Osteocyte (in vitro differentiated cells): Measurements from ENCODE around the gene PRPH. TPM values are rescaled to one million over a fixed set of nuclear protein-coding genes. Genes with fewer than 3 reads are reported as not detected.

ENCODE experiments used
- DNase-seq: peaks from one replicate; pipeline ENCODE4 v3.0.0; 2021; ENCODE audit warnings: mixed read lengths; ENCODE audit not compliant: unreplicated experiment; ENCODE audit errors: extremely low spot score
- H3K27ac Mint-ChIP-seq: one replicate; pipeline ENCODE4 v1.8.0; 2021; ENCODE audit warnings: mild to moderate bottlenecking, mixed read lengths; ENCODE audit not compliant: unreplicated experiment
- H3K27me3 Mint-ChIP-seq: one replicate; pipeline ENCODE4 v1.8.0; 2021; ENCODE audit warnings: mixed read lengths; ENCODE audit not compliant: unreplicated experiment
- H3K36me3 Mint-ChIP-seq: one replicate; pipeline ENCODE4 v1.8.0; 2021; ENCODE audit warnings: mixed read lengths; ENCODE audit not compliant: unreplicated experiment
- H3K4me1 Mint-ChIP-seq: one replicate; pipeline ENCODE4 v1.8.0; 2021; ENCODE audit warnings: mixed read lengths; ENCODE audit not compliant: unreplicated experiment
- H3K4me3 Mint-ChIP-seq: one replicate; pipeline ENCODE4 v1.8.0; 2021; ENCODE audit warnings: mild to moderate bottlenecking, moderate library complexity, mixed read lengths; ENCODE audit not compliant: unreplicated experiment
- H3K9me3 Mint-ChIP-seq: one replicate; pipeline ENCODE4 v1.8.0; 2021; ENCODE audit warnings: mixed read lengths; ENCODE audit not compliant: unreplicated experiment
- total RNA-seq: library from RNA; stranded (reverse); gene quantifications from 2 replicates; pipeline ENCODE4 v1.2.1, GENCODE V29; 2021
- TF ChIP-seq, protein P1 (sequence below): fragments of 200-600 bp; sonication (generic); IDR thresholded peaks from 2 replicates; pipeline ENCODE4 v1.5.0; 2021; ENCODE audit warnings: antibody characterized with exemption, mild to moderate bottlenecking, moderate library complexity

PRPH gene
- total RNA-seq, 1 donor from 2014 or later: not detected

DNA sequence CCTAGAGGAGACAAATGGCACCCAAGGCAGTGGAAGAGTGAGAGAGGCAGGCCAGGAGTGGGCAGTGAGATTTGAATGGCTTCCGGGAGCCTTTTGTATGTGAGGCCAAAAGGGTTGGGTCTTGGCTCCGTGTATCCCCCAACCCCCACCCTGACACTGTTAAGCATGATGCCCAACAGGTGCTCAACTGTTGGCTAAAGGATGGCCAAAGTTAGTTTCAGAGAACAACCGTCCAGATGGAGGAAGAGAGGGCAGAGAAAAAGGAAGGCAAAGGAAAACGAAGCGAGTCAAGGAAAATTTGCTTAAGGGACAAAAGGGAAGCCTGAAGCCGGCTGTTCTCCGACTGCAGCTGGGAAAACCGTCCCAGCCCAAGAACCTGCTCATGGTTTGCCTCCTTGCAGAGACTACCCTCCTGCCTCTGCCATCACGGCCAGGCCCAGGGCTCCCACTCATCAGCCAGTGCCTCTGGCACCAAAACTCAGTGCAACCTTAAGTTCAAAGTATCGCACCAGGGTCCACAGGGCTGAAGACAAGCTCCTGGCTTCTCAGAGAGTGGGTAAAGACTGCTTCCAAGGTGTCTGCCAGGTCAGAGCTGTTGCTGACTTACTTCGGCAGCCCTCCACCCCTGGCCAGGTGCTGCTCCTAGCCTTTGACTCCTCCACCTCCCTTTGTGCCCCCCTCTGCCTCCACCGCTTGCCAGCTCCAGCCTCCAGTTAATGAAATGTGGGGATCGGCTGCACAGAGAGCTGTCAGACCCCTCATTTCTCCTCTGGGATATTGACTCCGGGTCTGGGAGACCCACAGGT lies 46.2 kb downstream of the PRPH start:
- H3K27ac Mint-ChIP-seq: no peak overlapping the region
- H3K4me3 Mint-ChIP-seq: no peak overlapping the region
- peaks cover 40% of the 10 kb centered on the region for H3K4me1 Mint-ChIP-seq
- H3K9me3 Mint-ChIP-seq: no peaks in the 10 kb centered on the region
- H3K27me3 Mint-ChIP-seq: peaks cover 38% of the 10 kb centered on the region
- TF ChIP-seq, protein P1, sequence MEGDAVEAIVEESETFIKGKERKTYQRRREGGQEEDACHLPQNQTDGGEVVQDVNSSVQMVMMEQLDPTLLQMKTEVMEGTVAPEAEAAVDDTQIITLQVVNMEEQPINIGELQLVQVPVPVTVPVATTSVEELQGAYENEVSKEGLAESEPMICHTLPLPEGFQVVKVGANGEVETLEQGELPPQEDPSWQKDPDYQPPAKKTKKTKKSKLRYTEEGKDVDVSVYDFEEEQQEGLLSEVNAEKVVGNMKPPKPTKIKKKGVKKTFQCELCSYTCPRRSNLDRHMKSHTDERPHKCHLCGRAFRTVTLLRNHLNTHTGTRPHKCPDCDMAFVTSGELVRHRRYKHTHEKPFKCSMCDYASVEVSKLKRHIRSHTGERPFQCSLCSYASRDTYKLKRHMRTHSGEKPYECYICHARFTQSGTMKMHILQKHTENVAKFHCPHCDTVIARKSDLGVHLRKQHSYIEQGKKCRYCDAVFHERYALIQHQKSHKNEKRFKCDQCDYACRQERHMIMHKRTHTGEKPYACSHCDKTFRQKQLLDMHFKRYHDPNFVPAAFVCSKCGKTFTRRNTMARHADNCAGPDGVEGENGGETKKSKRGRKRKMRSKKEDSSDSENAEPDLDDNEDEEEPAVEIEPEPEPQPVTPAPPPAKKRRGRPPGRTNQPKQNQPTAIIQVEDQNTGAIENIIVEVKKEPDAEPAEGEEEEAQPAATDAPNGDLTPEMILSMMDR: no peak
- DNase-seq: no peak
- no peaks in the 10 kb centered on the region for H3K36me3 Mint-ChIP-seq

DNA sequence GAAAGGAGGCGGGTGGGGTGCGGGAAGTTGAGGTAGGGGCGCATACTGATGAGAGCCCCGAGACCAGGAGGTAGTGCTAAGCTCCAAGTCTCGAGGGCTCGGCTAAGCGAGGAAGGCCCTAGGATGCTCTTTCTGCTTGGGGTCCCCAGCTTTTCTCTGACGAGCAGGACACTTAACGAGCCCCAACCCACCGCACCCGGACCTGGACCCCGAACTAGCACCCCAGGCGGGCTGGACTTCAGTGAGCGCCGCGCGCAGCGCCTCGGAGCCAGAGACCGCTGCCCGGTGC lies 46.8 kb downstream of the PRPH start:
- peak overlapping the region; percentile 42 for H3K4me3 Mint-ChIP-seq
- H3K27ac Mint-ChIP-seq: no peak overlapping the region
- H3K27me3 Mint-ChIP-seq: peaks cover 40% of the 10 kb centered on the region
- no peak for DNase-seq
- TF ChIP-seq, protein P1: no peak
- no peaks in the 10 kb centered on the region for H3K36me3 Mint-ChIP-seq
- no peaks in the 10 kb centered on the region for H3K9me3 Mint-ChIP-seq
- H3K4me1 Mint-ChIP-seq: peaks cover 45% of the 10 kb centered on the region

DNA sequence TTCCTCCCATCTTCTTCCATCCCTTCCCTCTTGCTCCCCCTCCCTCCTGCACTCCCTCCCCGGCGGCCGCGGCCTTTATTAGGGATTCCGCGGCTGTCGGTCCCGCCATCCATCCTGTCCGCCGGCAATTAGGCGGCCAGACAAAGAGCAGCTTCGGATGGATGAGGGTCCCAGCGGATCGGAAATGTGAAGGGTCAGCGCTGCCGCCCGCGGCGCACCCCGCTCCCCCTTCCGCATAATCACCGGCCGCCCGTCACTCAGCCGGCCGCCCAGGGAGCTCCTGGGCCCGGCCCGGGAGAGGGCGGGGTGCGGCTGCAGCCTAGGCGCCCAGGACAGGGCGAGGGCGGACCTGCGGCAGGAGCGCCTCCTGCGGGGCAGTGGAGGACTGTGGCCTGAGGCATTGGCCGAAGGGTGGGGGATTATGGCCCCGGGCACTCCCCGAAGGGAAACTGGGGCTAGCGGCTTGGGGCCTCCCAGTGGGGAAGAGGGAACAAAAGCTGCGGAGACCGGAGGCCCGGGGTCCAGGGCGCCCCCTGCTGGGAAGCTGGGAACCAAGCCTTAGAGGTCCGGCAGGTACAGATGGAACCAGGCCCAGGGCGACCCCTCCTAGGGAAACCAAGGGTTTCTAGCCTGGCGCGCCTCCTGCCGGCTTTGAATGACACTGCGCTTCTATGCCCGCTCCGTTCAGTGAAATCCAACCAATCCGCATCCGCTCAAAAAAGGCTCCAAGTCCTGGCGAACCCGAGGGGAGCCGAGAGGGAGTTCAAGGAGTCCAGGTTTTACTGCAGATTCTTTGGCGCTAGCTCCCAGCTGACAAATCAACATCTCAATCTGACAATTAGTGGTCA lies 47.3 kb downstream of the PRPH start:
- Mint-ChIP-seq H3K27ac (no peak overlapping the region), H3K36me3 (no peaks in the 10 kb centered on the region), H3K9me3 (no peaks in the 10 kb centered on the region), H3K4me3 (peak overlapping the region; percentile 56), H3K4me1 (peaks cover 46% of the 10 kb centered on the region), H3K27me3 (peaks cover 39% of the 10 kb centered on the region)
- DNase-seq: peak; percentile 91
- TF ChIP-seq, protein P1: peak; percentile 92

DNA sequence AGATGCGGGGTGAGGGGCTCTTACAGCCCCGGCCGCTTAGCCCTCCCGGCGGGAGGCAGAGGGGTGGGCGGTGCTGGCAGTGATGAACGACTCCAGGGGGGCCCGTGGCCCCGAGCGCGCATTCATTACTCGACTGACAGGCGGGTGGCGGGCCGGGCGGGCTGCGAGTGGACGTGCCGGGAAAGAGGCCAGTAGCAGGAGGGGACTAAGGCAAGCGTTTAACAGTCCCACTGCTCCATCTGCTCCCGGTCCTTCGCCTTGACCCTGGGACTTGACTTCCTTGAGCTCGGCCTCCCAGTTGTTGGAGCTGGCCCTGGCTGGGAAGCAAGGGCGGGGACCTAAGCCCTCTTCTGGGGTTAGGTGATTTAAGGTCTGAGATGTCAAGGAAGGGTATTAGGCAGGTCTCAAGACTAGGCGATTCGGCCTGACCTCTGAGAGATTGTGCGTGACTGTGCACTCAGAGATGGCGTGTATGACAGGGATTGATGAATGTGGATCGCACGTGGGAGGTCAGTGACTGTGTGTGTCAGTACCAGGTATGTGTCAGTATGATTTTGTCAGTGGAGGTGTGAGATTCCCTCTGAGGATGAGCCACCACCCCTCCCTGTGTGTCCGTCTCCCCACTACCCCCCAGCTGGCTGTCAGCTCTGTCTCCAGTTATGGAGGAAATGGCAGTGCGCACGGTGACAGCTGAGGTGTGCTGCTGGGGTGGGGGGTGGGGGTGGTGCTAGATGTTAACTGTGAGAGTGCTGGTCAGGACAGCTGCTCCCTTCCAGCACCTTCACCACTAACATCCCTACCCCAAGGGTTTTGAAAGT lies 48.2 kb downstream of the PRPH start:
- no peaks in the 10 kb centered on the region for H3K36me3 Mint-ChIP-seq
- H3K4me1 Mint-ChIP-seq: peaks cover 54% of the 10 kb centered on the region
- H3K9me3 Mint-ChIP-seq: no peaks in the 10 kb centered on the region
- no peak for DNase-seq
- H3K27me3 Mint-ChIP-seq: peaks cover 34% of the 10 kb centered on the region
- TF ChIP-seq, protein P1: no peak
- no peak overlapping the region for H3K27ac Mint-ChIP-seq
- peak overlapping the region; percentile 56 for H3K4me3 Mint-ChIP-seq
